DMS114 treated with DMSO at 0.1 percent for 48 hours (cell line): Measurements from ENCODE around the gene FAM161A.

Source experiments
- DNase-seq: peaks from one replicate; lab custom pipeline; 2025; ENCODE audit not compliant: unreplicated experiment; lab: John Stamatoyannopoulos, UW

Gene FAM161A

DNA sequence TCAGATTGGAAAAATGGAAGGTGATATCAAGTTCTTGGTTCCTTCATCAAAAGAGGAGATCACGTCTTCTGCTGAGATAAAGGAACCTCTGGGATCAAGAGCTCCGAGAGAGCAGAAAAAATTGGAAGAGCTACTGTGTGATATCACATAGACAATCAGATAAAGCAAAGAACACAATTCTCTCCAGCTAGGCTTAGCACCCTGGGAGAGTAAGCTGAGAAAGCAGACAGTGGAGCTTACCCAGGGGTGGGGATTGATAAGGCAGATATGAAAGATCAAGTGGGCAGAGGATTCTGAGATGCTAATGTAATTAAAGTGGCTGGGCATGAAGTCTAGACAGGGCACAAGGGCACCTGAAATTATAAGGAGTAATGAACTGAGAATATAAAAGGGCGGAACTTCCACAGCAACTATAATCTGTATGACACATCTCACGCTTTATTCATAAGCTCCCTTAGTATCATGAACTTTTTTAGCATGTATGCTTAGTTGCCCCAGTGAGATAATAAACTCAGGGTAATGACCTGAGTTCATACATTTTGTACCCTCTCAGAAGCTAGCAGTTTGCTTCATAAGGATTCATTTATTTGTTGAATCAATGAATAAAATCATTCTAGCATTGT lies 65.8 kb downstream of the FAM161A start:
- DNase-seq, result no peak

DNA sequence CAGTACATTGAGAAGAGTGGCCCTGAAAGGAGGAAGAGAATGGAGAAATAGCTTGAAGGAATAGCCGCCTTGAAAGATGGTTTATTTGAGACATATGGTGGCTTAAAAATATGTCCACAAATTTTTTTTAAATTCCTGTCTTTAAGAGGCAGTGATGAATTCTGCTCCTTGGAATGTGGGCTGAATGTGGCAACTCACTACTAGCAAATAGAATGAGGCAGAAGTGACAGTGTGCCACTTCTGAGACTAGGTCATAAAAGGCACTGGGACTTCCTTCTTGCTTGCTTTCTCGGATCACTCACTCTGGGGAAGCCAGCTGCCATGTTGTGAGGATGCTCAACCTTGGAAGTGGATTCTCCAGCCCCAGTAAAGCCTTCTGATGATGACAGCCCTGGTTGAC lies 67.0 kb downstream of the FAM161A start:
- no peak for DNase-seq

GRCh38 chr2:61785583-61785982 lies 68.3 kb downstream of the FAM161A start:
- DNase-seq, result no peak

- DNase-seq, result no peak
Measured at GRCh38 chr2:61784643-61785042, 69.2 kb downstream of the FAM161A start.

- DNase-seq, result no peak
Measured at GRCh38 chr2:61775956-61776570, 77.8 kb downstream of the FAM161A start.
